NB4 (cell line): Measurements from ENCODE around the gene CEP68.

Experiments used
- DNase-seq: peaks from one replicate; pipeline ENCODE4 v3.0.0; 2010; ENCODE audit warnings: low read depth
- H3K4me3 ChIP-seq: one replicate; pipeline ENCODE4 v1.5.1; 2011; ENCODE audit warnings: mild to moderate bottlenecking, low read depth, low read length, moderate library complexity
- CTCF ChIP-seq: IDR thresholded peaks from one replicate; pipeline ENCODE4 v1.5.1; 2012; ENCODE audit warnings: low read depth, low read length
- MAX ChIP-seq: IDR thresholded peaks from 2 replicates; pipeline ENCODE4 v1.6.1; 2011; ENCODE audit warnings: low read depth, low read length
- MYC ChIP-seq: IDR thresholded peaks from 2 replicates; pipeline ENCODE4 v1.6.1; 2011; ENCODE audit warnings: low read depth, low read length
- POLR2A ChIP-seq: IDR thresholded peaks from 2 replicates; pipeline ENCODE4 v1.6.1; 2011; ENCODE audit warnings: mild to moderate bottlenecking; ENCODE audit not compliant: insufficient read length; ENCODE audit errors: extremely low read depth

CEP68 gene

GRCh38 chr2:65096948-65097347 lies 40.7 kb downstream of the CEP68 start:
- no peak overlapping the region for H3K4me3 ChIP-seq
- no peak for DNase-seq
- no peak for TF ChIP-seq MAX
- TF ChIP-seq CTCF, result no peak
- no peak for TF ChIP-seq POLR2A
- no peak for TF ChIP-seq MYC

- TF ChIP-seq MAX (no peak), CTCF (no peak), POLR2A (no peak), MYC (no peak)
- no peak overlapping the region for H3K4me3 ChIP-seq
- DNase-seq, result no peak
Observed at GRCh38 chr2:65097844-65098243, 41.6 kb downstream of the CEP68 start.

- TF ChIP-seq MAX, result no peak
- no peak for TF ChIP-seq MYC
- no peak for TF ChIP-seq CTCF
- TF ChIP-seq POLR2A, result no peak
- no peak for DNase-seq
- H3K4me3 ChIP-seq, result no peak overlapping the region
Observed at GRCh38 chr2:65098741-65099140, 42.5 kb downstream of the CEP68 start.

GRCh38 chr2:65101071-65101470 lies 44.9 kb downstream of the CEP68 start:
- no peak for DNase-seq
- TF ChIP-seq MAX (no peak), CTCF (no peak), POLR2A (no peak), MYC (no peak)

GRCh38 chr2:65103013-65103715 lies 46.9 kb downstream of the CEP68 start:
- no peak for DNase-seq
- H3K4me3 ChIP-seq, result no peak overlapping the region
- no peak for TF ChIP-seq CTCF
- no peak for TF ChIP-seq POLR2A
- TF ChIP-seq MYC, result no peak
- TF ChIP-seq MAX, result no peak

More at GRCh38 chr2:65101071-65101470, 44.9 kb downstream of the CEP68 start:
- no peak overlapping the region for H3K4me3 ChIP-seq
